HG03342 (cell line): ENCODE data around the gene ARHGAP10.

Experiments used
- ATAC-seq: cut with Tn5 transposase; IDR thresholded peaks from one replicate; pipeline ENCODE4 v1.9.1; 2021; ENCODE audit warnings: mild to moderate bottlenecking, moderate library complexity; ENCODE audit not compliant: unreplicated experiment

ARHGAP10 gene

DNA sequence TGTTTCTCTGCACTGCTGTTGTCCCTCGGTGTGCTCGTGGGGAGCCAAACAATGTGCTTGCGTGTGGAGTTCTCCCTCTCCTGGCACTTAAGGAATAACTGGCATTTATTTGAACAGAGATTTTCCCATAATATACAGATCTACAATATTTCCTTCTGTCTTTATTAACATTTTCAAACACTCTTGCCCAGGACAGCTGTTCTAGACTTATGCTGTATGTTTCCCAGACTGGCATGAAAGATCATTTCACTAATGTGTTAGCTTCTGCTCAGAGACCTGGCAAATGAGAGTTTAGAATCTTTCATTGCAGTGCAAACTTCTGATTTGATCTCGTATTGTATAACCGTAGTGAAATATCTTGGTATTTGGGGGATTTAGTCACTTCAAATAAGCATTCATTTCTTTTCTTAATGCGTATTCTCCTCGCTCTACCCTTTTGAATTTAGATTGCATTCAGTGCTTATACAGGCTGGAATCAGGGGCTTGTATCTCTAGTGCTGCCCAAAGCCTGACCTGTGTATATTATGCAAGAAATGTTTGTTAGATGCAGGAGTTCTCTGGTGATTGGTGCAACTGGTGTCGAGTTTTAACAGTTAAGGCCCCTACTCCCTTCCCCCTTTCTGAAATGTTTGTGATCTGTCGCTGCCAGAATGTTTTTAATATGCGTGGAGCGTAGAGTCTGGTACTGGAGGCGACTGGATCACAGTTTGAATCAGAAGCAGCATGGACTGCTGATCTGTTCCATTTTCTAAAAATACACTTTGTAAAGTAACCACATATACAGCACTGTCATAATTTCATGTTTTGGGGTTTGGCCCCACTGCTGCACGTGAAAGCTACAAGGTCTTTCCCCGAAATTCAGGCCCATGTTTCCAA, 326.3 kb downstream of the ARHGAP10 start:
- no peak for ATAC-seq

DNA sequence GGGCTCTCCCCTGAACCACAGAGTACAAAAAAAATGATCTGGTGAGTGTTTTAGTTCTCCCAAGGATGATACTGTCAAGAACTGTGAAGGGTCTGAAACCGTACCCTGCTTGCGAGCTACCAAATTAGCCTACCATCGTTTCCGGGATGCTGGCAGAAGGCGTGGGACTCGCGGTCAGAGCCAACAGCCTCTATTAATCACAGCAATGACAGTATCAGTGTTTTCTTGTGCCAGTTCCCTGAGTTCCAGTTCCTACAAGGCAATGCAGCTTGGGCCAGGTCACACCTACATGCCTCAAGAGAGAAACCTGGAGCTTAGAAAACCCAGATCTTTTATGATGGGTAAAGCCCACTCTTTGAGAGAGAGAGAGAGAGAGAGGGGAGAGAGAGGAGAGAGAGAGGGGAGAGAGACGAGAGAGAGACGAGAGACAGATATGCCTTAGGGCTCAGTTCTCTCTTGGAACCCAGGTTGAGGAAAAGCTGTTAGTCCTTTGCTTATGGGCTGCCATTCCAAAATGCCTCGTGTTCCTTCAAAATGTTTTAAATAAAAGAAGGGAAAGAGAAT, 327.8 kb downstream of the ARHGAP10 start:
- no peak for ATAC-seq

DNA sequence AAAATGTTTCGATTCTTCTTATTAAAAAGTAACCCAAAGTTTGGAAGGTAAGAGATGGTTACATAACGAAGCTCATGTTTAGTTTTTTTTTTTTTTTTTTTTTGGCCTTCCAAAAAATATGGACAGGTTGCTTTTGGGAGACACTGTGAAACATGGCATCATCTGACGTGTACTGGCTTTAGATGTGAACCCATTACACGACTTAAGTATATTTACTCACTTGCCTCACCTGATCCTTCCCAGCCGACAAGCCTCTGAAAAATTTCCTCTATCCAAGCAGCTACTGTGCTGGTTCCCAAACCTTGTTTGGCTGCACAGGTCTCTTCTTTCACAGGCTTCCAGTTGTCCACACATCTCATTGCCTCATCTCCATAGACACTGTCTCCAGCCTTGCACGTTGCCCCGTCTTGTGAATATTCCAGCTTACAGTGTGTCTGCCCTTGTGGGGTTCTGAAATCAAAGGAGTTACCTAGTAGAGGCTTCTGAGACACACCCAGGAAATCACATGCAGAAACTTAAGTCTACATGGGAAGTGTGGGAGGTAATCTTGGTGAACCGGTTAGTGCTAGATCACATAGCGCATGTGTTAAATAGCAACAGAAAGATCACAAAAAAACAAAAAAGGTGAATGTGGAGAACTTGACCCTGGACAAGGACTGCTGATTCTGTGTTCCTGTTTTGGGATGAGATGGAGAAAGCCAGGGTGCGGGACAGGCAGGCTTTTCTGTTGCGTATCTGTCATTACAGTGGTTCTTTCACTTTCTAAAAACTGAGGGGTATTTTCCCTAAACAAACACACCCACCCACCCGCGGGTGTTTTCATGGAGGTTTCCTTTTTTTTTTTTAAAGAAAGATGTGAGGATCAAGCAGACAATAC, 328.6 kb downstream of the ARHGAP10 start:
- ATAC-seq, result no peak

DNA sequence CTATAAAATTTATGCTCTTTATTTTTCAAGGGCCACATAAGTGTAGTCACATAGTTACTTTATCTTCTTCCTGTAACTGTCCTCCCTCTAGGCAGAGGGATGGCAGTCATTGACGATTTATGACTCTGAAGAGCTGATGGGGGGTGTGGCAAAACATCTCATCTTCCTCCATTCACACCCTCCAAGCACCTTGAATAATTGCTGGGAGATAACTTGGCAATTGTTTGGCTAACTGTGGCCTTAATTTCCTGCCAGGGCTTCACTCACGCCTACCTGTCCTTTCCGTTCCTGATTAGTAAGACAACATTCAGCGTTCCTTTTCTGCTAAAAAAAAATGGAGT, 329.2 kb downstream of the ARHGAP10 start:
- no peak for ATAC-seq

DNA sequence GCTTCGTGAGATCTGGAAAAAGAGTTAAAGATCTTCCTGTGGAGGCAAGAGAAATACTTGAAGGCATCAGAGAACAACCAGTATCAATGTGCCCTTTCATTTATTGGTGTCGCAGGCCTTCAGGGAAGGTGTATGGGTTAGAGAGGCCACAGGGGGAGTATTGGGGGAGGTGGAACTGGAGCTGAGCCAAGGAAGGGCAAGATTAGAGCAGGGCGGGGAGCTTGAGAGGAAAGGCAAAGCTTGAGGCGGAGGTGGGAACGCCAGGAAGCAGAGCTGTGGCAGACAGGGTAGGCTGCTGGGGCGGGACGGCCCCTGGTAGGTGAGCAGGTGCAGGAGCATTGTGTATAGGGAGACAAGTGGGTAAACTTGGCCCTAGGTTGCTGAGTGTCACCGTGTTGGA, 329.9 kb downstream of the ARHGAP10 start:
- ATAC-seq, result no peak

DNA sequence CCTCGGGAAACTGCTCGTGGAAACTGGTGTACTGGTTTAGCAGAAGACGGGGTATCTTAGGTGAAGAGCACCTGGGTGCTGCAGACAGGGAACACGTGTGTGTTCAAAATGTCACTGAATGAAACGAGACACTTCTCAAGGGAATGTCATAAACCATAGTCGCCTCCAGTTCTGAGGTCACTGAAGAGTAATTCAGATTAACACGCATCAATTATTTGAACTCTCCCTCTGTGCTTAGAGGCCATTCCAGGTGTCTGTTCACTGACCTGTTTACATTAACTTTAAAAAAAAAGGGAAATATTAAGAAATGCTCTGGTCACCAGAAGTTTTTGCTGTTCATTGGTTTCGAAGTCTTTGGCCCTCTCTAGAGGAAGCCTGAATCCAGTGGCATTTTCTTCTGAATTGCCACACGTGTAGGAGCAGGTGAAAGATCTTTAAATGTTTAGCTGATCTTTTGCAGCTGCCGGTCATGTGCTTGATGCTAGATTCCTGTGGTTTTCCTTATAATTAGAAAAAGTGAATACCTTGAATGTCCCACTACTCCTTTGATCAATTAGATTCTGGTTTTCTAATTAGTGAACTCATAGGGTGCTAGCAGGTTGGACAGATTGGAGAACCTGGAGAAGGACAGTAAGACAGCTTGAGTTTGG, 330.5 kb downstream of the ARHGAP10 start:
- ATAC-seq, result no peak

DNA sequence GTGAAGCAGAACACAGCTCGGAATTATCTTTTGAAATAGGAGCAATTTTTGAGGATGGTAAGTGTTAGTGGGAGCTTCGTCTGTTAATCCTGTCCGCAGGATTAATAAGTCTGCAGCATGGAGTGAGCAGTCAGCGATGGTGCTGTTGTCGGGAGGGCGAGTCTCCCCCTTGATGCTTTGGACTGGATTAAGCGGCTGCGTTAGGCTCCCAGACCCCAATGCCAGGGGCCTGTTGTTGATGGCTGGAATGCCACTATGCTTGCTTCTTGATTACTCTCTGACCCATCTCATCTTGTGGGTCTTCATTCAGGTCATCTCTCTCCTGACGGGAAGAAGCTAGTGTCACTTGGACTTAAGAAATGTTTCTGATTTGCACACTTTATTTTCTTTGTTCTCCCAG, 332.6 kb downstream of the ARHGAP10 start:
- no peak for ATAC-seq

DNA sequence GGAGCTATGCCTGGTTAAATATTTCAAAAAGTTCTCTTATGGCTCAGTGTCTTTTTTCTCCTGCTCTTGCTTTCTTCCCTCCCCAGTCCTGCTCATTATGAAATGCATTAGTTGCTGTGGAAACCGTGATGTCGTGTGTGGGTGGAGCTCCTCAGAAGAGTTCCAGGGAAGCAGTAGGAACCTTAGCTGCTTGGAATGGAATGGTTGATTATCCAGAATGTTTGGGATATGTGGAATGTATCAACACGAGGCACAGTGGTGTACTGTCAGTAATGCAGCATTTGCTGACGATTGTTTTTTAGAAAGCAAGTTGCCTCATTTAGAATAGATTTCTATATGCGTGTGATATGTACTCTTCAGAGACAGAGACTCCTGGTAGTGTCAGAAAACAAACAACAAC, 333.2 kb downstream of the ARHGAP10 start:
- ATAC-seq, result no peak

DNA sequence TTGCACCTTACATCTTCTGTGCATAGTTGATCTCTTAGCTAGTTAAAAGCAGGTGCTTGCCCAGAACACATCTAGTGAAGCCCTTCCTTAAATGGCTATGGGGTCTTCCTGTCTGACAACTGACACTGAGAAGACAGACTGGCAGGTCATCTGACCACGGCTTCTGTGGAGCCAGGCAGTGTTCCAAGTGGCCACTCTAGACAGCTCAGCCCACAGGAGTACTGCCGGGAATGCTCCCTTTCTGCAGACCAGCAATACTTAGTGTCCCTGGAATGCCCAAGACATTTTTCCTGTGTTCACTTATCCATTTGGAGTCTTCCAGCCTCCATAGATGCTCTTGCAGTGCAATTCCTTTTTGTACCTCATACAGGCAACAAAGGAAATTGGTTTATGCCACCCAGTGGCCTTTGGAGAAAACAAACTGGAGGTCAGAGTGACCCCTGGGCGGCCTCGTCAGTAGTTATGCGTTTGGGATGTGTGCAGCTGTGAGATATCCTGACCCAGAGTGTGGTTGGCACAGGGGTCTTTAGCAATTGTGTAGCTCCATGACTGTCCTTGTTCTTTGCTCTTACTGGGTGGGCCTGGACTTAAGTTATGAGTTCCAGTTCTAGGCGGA, 335.5 kb downstream of the ARHGAP10 start:
- ATAC-seq, result no peak

DNA sequence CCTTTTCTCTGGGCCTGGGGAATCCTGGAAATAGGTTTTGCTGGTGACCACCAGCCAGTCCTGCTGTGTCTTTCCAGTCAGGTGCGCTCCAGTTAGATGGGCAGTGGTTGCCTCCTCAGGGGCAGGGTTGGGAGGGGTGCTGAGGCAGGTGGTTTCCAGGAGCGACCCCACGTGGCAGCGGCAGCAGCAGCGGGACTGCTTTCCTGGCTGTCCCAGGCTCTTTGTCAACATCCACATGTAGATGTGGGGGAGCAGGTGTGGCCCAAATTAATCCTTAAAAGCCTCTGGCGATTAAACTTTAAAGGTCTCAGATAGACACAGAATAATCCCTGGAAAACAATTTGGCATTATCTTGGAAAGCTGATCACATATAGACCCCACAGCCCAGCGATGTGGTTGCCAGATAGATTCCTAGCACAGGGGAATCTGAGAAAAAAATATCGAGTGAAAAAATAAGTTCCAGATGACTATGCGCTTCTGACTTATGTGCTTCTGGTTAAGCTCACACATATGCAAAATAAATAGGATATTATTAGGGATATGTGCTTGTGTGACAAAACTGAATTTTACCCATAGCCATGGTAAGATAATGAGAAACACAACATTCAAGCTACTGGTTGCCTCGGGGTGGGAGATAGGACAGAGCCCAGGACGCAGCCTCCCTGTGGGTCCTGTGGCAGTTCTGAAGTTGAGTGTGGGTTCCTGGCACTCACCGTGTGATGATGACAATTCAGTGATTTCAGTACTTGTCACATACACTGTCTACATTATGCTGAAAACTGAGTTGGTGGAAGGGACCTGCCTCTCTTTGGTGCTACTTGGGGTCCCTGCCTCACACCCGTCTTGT, 336.4 kb downstream of the ARHGAP10 start:
- no peak for ATAC-seq

DNA sequence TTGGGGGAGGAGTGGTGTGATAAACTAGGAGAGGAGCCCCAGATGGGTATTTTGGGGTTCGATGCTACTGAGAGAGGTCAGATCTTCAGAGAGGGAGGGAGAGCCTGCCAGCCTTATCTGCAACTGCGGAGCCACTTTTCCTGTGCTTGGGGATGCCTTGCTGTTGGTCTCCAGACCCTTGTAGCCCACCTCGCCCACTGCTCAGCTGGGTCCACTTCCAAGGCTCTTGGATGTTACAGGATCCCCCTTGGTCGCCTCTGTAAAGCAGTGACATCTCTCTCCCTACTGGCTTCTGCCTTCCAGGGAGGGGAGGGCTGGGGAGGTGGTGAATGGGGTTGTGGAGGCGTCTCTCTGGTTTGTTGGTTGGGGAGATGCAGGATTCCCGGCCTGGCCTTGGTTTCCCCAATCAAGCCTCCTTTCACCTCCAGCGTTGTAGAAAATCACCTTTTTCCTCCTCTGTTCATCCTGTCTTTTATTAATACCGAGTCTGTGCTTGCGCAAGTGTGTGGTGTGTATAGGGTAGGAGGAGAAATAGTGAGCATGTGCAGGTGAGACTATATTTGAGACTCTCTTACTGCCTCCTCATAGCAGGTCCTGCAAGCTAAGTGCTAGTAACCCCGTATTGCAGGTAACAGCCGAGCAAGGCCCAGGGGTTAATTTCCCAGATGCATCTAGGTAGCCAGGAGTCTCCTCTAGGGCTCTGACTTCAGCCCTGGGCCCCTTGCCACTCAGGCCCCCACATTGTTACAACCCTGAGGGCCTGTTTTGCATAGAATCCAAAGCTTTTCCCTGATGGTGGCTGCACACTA, 337.4 kb downstream of the ARHGAP10 start:
- no peak for ATAC-seq

DNA sequence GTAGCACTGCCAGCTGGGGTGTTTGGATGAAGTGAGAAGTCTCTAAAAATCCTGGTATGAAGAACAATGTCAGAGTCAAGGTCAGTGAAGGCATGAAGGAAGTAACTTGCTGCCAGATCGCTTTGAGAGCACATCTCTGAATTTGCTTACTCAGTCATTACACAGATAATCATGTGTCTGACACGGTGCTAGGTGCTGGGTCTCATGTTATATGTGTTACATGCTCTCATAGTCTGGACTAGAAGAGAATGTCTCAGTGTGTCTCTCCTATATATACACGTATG, 337.9 kb downstream of the ARHGAP10 start:
- no peak for ATAC-seq

DNA sequence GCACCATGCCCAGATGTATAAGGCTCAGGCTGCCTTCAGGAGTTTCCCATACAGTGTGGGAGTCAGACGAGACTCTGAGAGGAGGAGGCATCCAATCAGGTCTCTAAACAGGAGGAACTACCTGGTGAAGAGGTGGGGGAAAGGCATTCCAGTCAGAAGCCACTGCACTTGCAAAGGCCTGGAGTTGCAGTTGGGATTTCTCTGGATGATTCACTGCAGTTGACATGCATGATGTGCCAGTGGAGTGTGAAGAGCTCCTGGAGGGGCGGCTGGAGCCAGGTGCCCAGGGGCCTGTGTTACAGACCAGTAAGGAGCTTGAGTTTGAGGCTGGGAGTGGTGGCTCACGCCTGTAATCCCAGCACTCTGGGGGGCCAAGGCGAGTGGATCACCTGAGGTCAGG, 339.1 kb downstream of the ARHGAP10 start:
- no peak for ATAC-seq

DNA sequence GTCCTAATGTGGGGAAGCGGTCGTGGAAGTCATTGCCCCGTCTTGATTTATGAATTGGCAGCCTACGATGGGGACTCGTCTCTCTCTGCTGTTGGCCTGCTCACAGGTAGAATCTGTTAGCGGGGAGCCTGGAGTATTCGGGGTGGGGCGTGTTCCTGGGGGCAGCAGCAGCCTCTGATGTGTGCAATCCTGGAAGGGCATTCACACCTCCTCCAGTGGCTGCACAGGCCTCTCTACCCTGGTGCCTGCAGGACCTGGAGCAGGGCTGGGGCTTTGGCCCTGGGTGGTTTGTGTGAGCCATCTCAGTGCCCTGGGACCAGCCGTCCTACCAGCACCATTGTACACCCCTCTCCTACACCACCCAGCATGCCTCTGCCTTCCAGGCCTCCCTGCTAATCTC, 340.9 kb downstream of the ARHGAP10 start:
- ATAC-seq, result no peak

DNA sequence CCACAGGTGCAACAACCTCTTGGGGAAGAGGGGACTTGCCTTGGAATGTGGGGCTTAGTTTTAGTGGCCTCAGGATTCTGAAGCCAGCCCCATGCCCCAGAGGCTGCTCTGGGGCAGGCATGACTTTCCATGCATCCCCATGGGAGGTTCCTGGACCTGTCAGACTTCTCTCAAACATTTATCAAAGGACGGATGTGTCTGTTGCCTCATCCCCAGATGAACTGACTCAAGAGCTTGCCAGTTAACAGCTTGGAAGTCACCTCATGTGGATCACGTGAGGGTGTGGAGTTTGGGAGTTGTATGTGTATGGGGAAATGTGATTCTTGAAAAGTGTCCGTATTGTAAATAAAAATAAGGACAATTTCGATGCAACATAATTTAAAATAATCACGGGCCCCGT, 341.5 kb downstream of the ARHGAP10 start:
- no peak for ATAC-seq

DNA sequence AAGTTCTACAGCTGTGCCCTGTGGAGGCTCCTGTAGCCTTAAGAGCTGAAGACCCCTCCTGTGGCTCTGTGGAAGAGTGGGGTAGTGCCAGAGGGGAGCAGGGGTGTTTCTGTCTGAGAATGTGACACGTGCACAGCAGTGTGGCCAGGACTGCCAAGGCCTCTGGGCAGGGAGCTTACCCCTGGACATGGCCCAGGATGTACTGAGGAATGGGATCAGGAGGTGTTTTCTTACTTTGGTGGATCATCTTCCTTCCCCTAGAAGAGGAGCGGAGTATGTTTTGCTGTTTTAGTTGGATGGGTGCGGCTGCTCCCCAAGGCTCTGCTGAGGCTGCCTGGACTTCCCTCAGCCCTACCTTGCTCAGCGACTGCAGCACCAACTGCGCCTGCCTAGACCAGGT, 342.6 kb downstream of the ARHGAP10 start:
- ATAC-seq, result no peak

DNA sequence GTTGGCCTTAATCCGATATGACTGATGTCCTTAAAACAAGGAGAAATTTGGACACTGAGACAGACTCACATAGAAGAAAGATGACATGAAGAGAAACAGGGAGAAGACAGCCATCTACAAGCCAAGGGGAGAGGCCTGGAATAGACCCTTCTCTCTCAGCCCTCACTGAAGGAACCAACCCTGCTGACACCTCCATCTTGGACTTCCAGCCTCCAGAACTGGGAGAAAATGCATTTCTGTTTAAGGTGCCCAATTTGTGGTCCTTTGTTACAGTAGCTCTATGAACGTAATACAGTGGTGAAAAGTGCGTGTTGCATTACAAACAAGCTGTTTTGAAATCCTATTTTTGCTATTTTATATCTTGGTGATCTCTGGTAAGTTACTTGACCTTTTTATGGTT, 343.6 kb downstream of the ARHGAP10 start:
- ATAC-seq, result no peak

DNA sequence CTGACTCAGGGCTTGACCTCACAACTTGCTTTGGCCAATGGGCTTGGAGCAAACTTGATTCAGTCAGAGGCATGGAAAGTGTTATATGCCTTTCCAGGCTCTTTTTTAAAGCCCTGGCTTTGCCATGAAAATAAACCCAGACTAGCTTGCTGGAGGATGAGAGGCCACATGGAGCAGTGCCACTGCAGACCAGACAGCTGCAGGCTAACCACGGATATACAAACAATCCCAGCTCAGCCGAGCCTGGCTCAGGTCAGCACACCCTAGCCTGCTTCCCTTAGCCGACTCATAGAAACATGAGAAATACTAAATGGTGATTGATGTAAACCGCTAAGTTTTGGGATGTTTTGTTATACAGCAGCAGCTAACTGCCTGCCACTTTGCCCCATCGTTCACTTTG, 345.1 kb downstream of the ARHGAP10 start:
- ATAC-seq, result no peak

DNA sequence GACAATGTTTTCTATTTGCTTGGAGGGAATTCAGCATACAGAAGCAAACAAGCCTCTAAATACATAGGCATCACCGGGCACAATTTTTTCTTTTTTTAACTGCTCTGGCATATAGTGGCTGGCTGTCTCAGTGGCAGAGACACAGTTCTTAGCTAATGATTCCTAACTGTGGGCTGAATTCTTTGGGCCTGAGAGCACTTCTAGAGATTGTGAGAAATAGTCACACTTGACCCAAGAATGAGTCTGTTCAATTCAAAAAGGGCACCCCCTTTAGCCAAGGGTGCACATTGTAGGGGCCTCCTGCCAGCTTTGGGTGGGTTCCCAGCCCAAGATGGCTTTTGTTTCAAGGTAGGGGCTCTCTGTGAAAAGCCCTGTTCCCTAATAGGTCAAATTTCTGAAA, 345.7 kb downstream of the ARHGAP10 start:
- ATAC-seq, result no peak
